Eye (tissue), 1 donor: ENCODE results near the gene ATXN1.
"Not testable (repeated sequence)": the region's sequence is repeated elsewhere in the genome, so short reads cannot be mapped to it uniquely, and the experiment has no call there.

Experiments
- DNase-seq: peaks from one replicate; pipeline ENCODE4 v3.0.0-alpha.2; 2015

Gene ATXN1

GRCh38 chr6:16635810-16636602, 125.3 kb downstream of the ATXN1 start:
- DNase-seq: no peak

GRCh38 chr6:16635291-16635809, 125.9 kb downstream of the ATXN1 start:
- DNase-seq: no peak

- no peak for DNase-seq
Measured at GRCh38 chr6:16634855-16635254, 126.4 kb downstream of the ATXN1 start.

- no peak for DNase-seq
Measured at GRCh38 chr6:16633961-16634360, 127.3 kb downstream of the ATXN1 start.

GRCh38 chr6:16633465-16633864, 127.8 kb downstream of the ATXN1 start:
- no peak for DNase-seq

GRCh38 chr6:16632101-16632500, 129.2 kb downstream of the ATXN1 start:
- DNase-seq: no peak

GRCh38 chr6:16630026-16630643, 131.1 kb downstream of the ATXN1 start:
- DNase-seq: no peak

GRCh38 chr6:16628580-16628979, 132.7 kb downstream of the ATXN1 start:
- DNase-seq: not testable (repeated sequence)

- no peak for DNase-seq
Measured at GRCh38 chr6:16626650-16627049, 134.6 kb downstream of the ATXN1 start.

GRCh38 chr6:16625291-16626265, 135.7 kb downstream of the ATXN1 start:
- DNase-seq: no peak

- no peak for DNase-seq
Measured at GRCh38 chr6:16624636-16625290, 136.5 kb downstream of the ATXN1 start.

GRCh38 chr6:16623731-16624130, 137.5 kb downstream of the ATXN1 start:
- DNase-seq: no peak

- no peak for DNase-seq
Measured at GRCh38 chr6:16623029-16623653, 138.1 kb downstream of the ATXN1 start.

GRCh38 chr6:16622193-16622592, 139.1 kb downstream of the ATXN1 start:
- DNase-seq: no peak

GRCh38 chr6:16621002-16621401, 140.3 kb downstream of the ATXN1 start:
- no peak for DNase-seq

GRCh38 chr6:16619777-16620176, 141.5 kb downstream of the ATXN1 start:
- no peak for DNase-seq

GRCh38 chr6:16618962-16619361, 142.3 kb downstream of the ATXN1 start:
- DNase-seq: no peak

GRCh38 chr6:16615215-16615614, 146.0 kb downstream of the ATXN1 start:
- not testable (repeated sequence) for DNase-seq

GRCh38 chr6:16614143-16614542, 147.1 kb downstream of the ATXN1 start:
- DNase-seq: not testable (repeated sequence)

GRCh38 chr6:16613504-16613903, 147.8 kb downstream of the ATXN1 start:
- DNase-seq: not testable (repeated sequence)

- DNase-seq: no peak
Measured at GRCh38 chr6:16608444-16608843, 152.8 kb downstream of the ATXN1 start.

GRCh38 chr6:16602035-16602434, 159.2 kb downstream of the ATXN1 start:
- no peak for DNase-seq
